NCI-H2107 (cell line): ENCODE data around the gene GPN2.

ENCODE experiments used
- DNase-seq: peaks from one replicate; lab custom pipeline; 2025; lab: John Stamatoyannopoulos, UW

The GPN2 gene

DNA sequence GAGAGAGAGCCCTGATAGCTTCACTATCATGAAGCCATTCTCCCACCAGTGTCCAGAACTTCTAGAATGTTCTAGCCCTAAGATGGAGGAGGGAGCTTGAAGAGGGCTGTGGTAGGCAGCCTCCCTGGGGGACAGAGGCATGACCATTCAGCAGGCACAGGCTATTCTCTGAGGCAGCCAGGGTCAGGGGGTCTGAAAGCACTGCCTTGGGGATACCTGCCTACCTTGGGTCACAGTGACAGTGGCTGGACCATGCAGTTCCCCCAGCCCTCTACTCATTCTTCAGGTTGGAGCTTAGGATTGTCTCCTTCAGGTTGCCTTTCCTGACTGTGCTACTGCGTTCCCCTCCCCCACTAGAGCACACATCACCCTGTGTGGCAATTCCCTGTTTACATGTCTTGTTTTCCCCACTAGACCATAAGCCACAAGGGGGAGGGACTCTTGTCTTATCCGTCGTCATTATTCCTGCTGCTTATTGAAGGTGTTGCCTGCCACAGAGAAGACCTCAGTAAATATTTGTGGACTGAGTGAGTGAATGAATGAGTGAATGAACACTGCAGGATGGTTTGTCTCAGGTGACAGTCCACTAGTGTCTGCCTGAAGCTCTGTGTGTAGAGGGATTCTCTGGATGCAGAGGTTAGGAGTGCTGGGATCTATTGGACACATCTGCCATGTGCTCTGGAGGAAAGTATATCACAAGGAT is 58.4 kb downstream of the GPN2 start:
- no peak for DNase-seq

DNA sequence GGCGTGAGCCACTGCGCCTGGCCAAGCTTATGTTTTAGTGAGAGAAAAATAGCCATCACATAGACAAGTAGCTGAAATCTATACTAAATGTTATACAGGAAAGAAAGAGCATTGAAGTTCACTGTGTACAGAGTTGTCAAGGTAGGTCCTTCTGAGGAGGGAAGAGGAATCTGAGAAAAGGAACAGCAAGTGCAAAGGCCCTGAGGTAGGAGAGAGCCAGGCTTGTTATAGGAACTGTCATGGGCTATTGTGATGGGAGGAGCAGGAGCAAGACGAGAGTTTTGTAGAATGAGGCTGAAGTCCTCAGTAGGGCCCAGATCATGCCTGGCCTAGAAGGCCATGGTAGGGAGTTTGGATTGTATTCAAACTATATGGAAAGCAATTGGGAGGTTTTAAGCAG is 59.0 kb downstream of the GPN2 start:
- no peak for DNase-seq

DNA sequence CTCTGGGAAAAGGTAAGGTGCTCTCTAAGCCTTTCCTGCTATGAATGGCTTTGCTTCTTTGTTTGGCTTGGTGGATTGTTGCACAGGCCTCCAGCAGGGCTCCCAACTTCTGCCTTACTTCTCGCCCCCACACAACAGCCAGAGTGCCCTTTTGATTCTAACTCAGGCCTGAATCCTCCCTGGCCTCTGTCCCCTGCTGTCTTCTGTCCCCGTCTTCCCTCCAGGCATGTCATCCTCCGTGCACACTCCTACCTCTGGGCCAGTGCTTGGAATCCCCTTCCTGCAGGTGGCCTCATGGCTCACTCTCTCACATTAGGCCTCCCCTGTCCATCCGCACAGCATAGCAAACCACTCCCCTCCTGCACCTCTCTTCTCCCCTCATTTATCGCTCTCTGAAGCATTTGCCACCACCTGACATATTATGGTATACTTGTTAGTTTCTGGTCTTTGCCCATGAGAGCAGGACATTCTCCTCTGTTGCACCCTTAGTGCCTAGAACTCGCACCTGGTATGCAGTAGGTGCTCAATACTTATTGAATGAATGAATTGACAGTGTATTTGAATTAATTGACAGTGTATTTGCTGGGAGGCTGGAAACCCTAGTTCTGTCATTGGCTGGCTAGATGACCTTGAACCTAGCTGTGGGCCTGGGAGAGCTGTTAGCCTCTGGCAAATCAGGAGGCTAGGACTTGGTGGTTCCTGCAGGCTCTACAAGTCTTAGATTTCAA is 60.7 kb downstream of the GPN2 start:
- DNase-seq, result no peak

DNA sequence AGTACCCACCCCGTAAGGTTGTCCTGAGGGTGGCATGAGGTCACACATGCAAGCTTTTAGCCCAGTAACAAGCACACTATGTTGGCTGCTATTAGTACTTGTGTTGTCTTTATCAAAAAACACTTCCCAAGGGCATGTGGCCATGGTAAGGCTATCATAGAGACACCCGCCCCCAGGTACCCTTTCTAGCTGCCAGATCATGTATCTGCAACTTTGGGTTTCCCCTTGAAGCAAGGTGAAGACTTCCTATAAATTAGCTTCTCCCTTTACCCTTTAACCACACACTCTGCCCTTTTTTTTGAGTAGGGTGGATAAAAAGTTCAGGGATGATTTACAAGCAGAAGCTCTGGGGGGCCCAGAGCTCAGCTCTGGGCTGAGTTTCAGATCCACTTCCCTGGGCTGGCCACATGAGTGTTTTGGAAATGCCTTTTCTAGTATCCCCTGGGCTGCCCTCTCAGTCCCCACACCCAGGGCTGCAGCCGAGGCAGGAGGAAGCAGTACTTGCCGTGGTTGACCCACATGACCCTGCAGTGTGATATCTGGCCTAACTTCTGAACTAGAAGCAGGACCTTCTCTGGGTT is 61.6 kb downstream of the GPN2 start:
- no peak for DNase-seq

DNA sequence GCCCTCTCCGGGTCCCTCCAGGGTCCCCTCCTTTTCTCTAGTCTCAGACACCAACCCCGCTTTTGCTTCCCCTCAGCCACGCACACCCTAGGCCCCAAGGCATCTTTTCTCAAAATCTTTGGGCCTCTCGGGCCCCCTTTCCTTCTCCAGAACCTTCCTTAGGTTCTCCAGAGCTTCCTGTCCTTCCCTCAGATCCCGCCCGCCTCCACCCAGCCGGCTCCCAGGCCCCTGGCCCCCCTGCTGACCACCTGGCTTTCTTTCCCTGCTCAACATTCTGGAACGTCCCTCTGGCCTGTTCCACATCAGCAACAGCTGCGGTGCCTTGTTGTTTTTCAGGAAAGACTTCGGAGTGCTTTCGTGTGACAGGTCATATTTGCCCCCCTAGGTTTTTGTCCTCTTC is 62.4 kb downstream of the GPN2 start:
- DNase-seq, result no peak

DNA sequence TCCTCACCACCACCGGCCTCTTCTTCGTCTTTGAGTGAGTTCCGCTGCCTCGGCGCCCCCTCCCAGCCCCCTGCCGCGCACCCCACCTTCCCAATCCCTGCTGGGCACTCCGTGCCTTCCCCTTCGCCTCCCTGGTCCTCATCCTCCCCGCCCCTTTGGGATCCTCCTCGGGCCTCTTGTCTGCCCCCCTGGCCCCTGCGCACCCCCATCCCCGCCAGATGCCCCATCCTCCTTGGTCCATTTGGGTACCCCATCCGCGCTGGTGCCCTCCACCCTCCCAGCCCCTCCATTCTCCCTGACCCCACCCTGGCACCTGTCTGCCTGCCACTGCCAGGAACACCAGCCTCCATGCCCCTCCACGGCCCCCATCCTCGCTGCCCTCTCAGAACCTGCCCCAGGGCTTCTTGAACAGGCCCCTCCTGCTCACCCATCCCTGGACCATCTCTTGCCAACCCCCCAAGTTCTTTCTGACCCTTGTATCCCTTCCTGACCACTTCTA is 62.9 kb downstream of the GPN2 start:
- DNase-seq, result no peak

DNA sequence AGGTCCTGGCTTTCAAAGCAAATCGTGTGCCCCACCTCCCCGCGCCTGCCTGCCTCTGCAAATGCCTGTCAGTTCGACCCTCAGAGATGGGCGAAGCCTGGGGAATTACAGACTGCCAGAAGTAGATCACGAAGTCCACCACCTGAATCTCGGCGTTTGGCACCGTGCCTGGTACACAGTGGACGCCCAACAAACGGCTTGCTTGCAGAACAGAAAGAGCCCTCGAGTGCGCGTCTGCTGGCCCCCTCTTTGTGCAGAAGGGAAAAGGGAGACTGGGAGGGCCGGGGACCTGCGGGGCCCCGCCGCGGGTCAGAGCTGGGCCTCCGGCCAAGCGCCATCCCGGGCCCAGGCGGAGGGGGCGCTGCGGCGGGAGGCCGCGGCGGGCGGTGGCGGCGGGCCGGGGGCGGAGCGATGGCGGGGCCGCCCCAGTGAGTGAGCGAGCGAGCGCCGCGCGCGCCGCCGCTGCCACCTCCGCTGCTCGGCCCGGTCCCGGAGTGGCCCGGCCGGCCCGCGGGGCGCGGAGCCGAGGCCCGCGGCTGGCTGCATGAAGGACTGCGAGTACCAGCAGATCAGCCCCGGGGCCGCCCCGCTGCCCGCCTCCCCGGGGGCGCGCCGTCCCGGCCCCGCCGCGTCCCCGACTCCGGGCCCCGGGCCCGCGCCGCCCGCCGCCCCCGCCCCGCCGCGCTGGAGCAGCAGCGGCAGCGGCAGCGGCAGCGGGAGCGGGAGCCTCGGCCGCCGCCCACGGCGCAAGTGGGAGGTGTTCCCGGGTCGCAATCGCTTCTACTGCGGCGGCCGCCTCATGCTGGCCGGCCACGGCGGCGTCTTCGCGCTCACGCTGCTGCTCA is 63.6 kb downstream of the GPN2 start, which contains the start of gene ZDHHC18:
Gene ZDHHC18 (plus strand): TSS at position 428 of the 845 bp plus-strand sequence. CDS start 117 bp downstream, at position 545.
- DNase-seq, result peak; percentile 34
